Suprapubic skin (tissue), 4 donors: Measurements from ENCODE around the gene INF2. TPM values are rescaled to one million over a fixed set of nuclear protein-coding genes. Genes with fewer than 3 reads are reported as not detected.
"Not testable (repeated sequence)": the region's sequence is repeated elsewhere in the genome, so short reads cannot be mapped to it uniquely, and the experiment has no call there.

Experiments
- DNase-seq, 2 donors: peaks; one replicate each; pipeline ENCODE4 v3.0.0-alpha.2; 2019; ENCODE audit warnings: low spot score in 2 of 2
- H3K27ac ChIP-seq: fragments of 200-600 bp; sonication (generic); one replicate; pipeline ENCODE4 v1.5.1; 2019
- H3K27me3 ChIP-seq: fragments of 200-600 bp; sonication (generic); one replicate; pipeline ENCODE4 v1.5.1; 2019
- H3K36me3 ChIP-seq: fragments of 200-600 bp; sonication (generic); one replicate; pipeline ENCODE4 v1.5.1; 2019
- H3K4me1 ChIP-seq: fragments of 200-600 bp; sonication (generic); one replicate; pipeline ENCODE4 v1.5.1; 2019
- H3K4me3 ChIP-seq: fragments of 200-600 bp; sonication (generic); one replicate; pipeline ENCODE4 v1.5.1; 2019; ENCODE audit warnings: mild to moderate bottlenecking
- H3K9me3 ChIP-seq: fragments of 200-600 bp; sonication (generic); one replicate; pipeline ENCODE4 v1.5.1; 2019
- CTCF ChIP-seq, 2 donors: fragments of 200-600 bp in 1 of 2; fragments of 450-650 bp in 1 of 2; sonication (generic) in 1 of 2; IDR thresholded peaks; one replicate each; pipeline ENCODE4 v1.5.1; 2016 to 2019; ENCODE audit warnings: antibody characterized with exemption in 2 of 2, mild to moderate bottlenecking in 1 of 2, moderate library complexity in 1 of 2
- EP300 ChIP-seq: sonication (generic); formaldehyde crosslinking; IDR thresholded peaks from one replicate; pipeline ENCODE4 v1.6.1; 2017; ENCODE audit warnings: antibody characterized with exemption
- POLR2A ChIP-seq, 2 donors: fragments of 450-650 bp; IDR thresholded peaks; one replicate each; pipeline ENCODE4 v1.6.1; 2017; ENCODE audit warnings: antibody characterized with exemption in 2 of 2, mild to moderate bottlenecking in 2 of 2, moderate library complexity in 2 of 2
- POLR2AphosphoS5 ChIP-seq, 3 donors: sonication (generic); formaldehyde crosslinking; IDR thresholded peaks; one replicate each; pipeline ENCODE4 v1.6.1; 2017; ENCODE audit warnings: antibody characterized with exemption in 3 of 3
- WGBS: methylation state at CpG from one replicate; pipeline ENCODE4 v1.1.5; 2018; 5-methylcytosine and 5-hydroxymethylcytosine counted together
- total RNA-seq, 4 donors: library from RNA; depleted of rRNA; stranded (reverse); fragments of >200 nt; gene quantifications; one replicate each; pipeline ENCODE4 v1.1.0, GENCODE V29; 2016

Gene INF2
- total RNA-seq, 4 donors from 2014 or later = 52.1 to 126 (median 81.8) TPM

GRCh38 chr14:104746934-104747481 lies 57.6 kb downstream of the INF2 start:
- peaks cover 48% of the 10 kb centered on the region for H3K4me1 ChIP-seq
- no peak for DNase-seq
- TF ChIP-seq POLR2AphosphoS5 (IDR thresholded peaks at IDR 0.05) (no peak), POLR2A (IDR thresholded peaks at IDR 0.05) (no peak), EP300 (no peak), CTCF (IDR thresholded peaks at IDR 0.05) (no peak)
- no peaks in the 10 kb centered on the region for H3K36me3 ChIP-seq
- H3K27ac ChIP-seq = peak overlapping the region; percentile 27
- WGBS = 34% methylated on average over 7 of the region's 7 CpGs
- H3K4me3 ChIP-seq = no peak overlapping the region
- H3K9me3 ChIP-seq = no peaks in the 10 kb centered on the region
- no peaks in the 10 kb centered on the region for H3K27me3 ChIP-seq

GRCh38 chr14:104747876-104748275 lies 58.5 kb downstream of the INF2 start:
- TF ChIP-seq CTCF (IDR thresholded peaks at IDR 0.05) (no peak), EP300 (no peak), POLR2A (IDR thresholded peaks at IDR 0.05) (no peak), POLR2AphosphoS5 (IDR thresholded peaks at IDR 0.05) (no peak)
- no peaks in the 10 kb centered on the region for H3K9me3 ChIP-seq
- H3K36me3 ChIP-seq = no peaks in the 10 kb centered on the region
- 78% methylated on average over 9 of the region's 9 CpGs for WGBS
- H3K4me1 ChIP-seq = peaks cover 51% of the 10 kb centered on the region
- no peak for DNase-seq
- H3K4me3 ChIP-seq = no peak overlapping the region
- no peak overlapping the region for H3K27ac ChIP-seq
- no peaks in the 10 kb centered on the region for H3K27me3 ChIP-seq

- DNase-seq = no peak
- WGBS = 46% methylated on average over 11 of the region's 11 CpGs
- Histone ChIP-seq H3K9me3 (no peaks in the 10 kb centered on the region), H3K4me1 (peaks cover 58% of the 10 kb centered on the region), H3K27me3 (no peaks in the 10 kb centered on the region), H3K4me3 (no peak overlapping the region), H3K27ac (no peak overlapping the region), H3K36me3 (no peaks in the 10 kb centered on the region)
- TF ChIP-seq POLR2AphosphoS5 (IDR thresholded peaks at IDR 0.05) = no peak
- TF ChIP-seq CTCF (IDR thresholded peaks at IDR 0.05) = no peak
- TF ChIP-seq EP300 = no peak
- TF ChIP-seq POLR2A (IDR thresholded peaks at IDR 0.05) = no peak
Observed at GRCh38 chr14:104749111-104749649, 59.8 kb downstream of the INF2 start.

GRCh38 chr14:104750056-104750752 lies 60.8 kb downstream of the INF2 start:
- peaks cover 2% of the 10 kb centered on the region for H3K36me3 ChIP-seq
- no peak overlapping the region for H3K27ac ChIP-seq
- TF ChIP-seq EP300 (no peak), CTCF (IDR thresholded peaks at IDR 0.05) (no peak), POLR2AphosphoS5 (IDR thresholded peaks at IDR 0.05) (no peak)
- peaks cover 69% of the 10 kb centered on the region for H3K4me1 ChIP-seq
- H3K4me3 ChIP-seq = no peak overlapping the region
- no peaks in the 10 kb centered on the region for H3K27me3 ChIP-seq
- no peaks in the 10 kb centered on the region for H3K9me3 ChIP-seq
- WGBS = 58% methylated on average over 12 of the region's 12 CpGs
- no peak for DNase-seq

- H3K4me3 ChIP-seq, H3K27ac ChIP-seq, DNase-seq, H3K27me3 ChIP-seq, H3K36me3 ChIP-seq, H3K9me3 ChIP-seq: not testable (repeated sequence)
- H3K4me1 ChIP-seq = peaks cover 71% of the 10 kb centered on the region
- 86% methylated on average over 5 of the region's 5 CpGs for WGBS
Observed at GRCh38 chr14:104750753-104751057, 61.3 kb downstream of the INF2 start.
